HG03558 (cell line): ENCODE data around the gene CNTNAP5.

Source experiments
- ATAC-seq: cut with Tn5 transposase; IDR thresholded peaks from one replicate; pipeline ENCODE4 v1.9.1; 2021; ENCODE audit warnings: moderate number of reproducible peaks; ENCODE audit not compliant: unreplicated experiment; ENCODE audit errors: extremely low read depth

CNTNAP5 gene

DNA sequence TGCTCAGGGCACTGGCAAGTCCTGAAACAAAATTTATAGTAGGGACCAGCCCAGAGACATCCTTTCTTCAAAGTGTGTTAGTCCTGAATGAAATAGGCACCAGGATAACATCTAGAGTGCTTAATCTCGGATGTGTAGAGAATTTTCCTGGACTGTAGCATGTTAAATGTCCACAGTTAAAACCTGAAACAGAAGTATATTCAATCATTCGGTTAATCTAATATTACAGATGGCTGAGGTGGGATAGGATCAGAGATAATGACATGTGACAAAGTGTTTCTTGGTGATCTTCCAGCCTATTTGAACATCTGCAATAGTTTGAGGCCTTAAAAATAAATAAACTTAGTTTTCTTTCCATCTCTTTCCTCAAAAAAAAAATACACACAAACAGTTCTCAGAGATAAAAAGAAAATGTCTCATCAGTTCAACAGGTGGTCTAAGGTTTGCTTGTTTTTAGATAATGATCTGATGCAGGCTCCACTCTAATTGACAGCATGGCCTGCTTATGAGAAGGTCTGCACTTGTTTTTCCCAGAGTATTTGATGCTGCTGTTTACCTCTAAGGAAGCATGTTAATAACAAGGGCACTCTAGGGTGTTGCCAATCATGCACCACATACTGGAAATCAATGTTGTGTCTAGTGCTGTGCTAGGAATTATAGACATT, 25.9 kb downstream of the CNTNAP5 start:
- no peak for ATAC-seq

DNA sequence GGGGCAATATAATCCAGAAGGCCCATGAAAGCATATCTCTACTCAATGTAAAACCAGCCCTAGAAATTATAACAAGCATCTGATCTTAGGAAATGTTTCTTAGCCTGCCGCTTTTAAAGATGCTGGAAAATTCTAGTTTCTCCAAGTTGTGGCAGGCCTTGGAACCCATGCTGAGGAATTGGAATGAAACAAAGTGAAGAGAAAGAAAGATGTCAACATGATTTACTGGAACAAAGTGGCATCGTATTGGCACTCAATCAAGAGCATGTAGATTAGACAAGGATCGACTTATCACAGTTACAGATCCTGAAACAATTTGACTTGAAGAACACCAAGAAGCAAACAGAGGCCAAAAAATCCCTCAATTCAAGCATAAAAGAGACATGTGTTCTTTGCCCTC, 28.7 kb downstream of the CNTNAP5 start:
- ATAC-seq, result no peak

DNA sequence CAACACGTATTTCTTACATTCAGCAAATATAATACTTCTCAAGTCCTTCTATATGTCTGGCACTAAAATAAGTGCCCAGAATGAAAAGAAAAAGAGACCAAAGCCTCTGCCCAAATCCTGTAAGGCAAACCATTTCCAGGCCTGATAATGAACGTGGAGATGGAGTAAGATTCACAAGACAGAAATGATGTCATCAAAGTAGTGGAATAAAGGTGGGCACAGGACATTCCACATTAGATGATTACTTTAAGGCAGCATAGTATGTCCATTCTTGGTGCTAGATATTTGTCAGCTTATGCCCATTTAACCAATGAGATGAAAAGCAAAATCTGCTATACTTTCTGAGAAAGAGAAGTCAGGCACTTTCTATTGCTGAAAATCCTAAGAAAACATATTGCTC, 38.5 kb downstream of the CNTNAP5 start:
- ATAC-seq, result no peak

DNA sequence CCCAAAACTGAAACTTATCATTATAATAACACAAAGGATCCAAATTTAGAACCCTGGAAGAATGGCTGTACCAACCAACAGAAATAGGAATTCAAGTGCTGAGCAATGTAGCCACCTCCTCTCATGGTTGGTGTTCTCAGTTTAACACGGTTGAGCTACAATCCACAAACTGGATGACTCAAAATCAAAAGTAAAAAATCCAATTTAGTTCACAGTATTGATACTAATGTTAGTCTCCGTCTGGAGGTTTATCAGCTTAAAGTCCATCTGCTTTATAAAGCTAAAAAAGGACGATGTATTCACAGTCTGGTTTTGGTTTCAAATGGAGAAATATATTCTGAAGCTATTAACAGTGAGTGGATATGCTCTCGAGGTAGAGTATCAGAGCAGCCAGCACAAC, 40.5 kb downstream of the CNTNAP5 start:
- ATAC-seq, result no peak

DNA sequence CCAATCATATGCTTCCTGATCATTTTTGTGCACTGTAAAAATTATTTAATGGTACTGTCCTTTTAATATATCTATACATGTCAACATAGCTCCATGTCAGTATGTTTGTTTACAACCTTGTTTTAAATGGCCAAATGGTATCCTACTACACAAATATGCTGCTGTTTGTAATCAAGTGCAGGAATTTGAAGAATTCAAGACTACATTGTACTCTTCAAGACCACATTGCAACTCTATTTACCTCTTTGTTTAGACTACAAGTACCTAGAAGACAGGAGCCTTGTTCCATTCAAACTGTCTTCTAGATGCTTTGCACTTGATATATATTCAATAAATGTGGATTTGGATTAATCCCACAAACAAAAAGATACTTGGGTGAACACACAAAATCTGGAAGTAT, 41.7 kb downstream of the CNTNAP5 start:
- no peak for ATAC-seq

DNA sequence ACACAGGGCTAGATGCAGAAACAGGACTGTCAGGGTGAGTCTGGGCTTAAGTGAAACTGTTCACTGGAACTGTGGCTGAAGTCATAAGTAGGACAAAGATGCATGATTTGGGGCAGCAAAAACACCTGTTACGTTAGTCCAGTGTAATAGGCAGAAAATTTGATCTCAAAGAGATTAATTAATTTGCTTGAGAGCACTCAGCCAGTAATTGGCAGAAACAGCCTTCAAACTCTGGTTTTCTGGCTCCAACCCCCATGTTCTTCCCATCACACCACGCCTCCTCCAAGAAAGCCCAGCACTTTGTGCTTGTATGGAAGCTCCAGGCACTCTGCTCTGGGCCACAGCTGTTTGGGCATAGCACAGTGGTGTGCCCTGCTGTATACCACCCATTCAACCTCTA, 54.0 kb downstream of the CNTNAP5 start:
- ATAC-seq, result no peak

DNA sequence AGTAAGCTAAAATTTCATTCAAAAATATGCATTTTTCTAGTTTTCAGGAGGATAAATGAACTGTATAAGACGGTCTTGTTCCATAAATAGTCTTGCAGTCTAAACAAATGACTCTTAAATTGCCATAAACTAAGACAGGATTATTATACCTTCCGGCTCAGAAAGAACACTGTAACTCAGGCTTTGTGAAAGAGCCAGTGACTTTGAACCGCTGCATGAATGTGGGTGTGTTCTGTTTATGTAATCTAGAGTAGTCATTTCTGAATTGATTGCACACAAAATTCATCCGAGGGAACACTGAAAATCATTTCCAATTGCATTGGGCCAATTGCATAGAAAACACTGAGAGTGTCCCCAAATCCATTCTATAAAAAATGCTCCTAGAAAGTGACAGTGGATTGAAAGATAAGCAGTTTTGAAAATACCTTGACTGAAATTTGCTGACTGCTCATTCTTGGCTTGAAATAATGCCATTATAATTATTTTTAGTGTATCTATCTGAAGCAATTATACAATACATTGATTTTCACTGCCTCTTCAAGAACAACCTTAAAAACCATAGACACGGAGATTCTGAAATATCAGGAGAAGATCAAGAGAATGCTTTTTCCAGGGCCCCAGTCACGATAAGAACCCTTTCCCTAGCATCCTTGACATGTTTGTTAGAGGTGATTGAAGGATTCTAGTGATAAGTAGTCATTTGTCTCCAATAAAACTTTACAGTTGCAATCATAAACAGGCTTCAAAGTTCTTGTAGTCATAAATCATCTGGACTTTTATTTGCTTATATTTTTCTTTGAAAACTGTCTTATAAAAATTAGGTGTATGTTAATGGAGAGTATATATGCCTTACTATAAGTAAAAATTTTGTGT, 55.4 kb downstream of the CNTNAP5 start:
- no peak for ATAC-seq

DNA sequence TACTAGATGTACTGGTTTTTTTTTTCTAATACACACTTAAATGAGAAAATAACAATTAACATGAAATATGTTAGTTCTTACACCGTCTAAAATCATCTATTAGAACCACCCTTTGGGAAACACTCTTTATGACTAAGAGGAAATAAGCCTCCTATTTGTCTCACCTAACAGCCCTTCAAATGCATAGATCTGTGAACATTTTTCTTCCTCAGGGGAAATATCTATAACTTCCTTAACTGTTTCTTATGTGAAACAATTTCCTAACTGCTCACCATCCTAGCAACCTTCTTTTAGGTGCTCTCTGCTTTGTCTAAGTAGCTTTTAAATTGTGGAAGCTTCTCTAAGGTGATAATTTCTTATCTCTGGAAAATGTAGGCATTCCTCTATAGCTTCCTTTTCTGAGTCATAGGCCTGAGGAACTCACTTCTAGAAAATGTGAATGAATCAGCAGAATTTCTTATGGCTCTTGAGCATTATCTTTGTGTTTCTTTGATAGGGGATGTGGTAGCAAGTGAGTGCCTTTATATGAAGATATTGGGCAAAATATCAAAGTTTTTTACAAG, 56.1 kb downstream of the CNTNAP5 start:
- no peak for ATAC-seq

DNA sequence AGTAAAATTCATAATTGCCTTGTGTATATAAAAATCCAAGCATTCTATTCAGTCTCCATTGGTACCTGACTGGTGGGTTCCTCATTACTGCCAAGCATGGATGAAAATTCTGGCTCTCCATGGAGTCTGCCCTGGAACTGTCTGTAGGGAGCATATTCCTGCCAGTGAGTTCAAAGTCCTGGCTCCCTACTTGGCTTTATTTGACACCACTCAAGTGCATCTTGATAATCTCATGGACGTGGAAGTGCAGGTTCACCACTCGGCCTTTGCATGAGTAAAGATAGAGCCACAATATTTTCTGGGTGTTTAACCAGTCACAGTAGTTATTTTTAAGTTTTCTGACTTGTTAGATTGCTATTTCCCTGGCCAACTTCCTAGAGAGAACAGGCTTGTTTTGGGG, 63.5 kb downstream of the CNTNAP5 start:
- ATAC-seq, result no peak

DNA sequence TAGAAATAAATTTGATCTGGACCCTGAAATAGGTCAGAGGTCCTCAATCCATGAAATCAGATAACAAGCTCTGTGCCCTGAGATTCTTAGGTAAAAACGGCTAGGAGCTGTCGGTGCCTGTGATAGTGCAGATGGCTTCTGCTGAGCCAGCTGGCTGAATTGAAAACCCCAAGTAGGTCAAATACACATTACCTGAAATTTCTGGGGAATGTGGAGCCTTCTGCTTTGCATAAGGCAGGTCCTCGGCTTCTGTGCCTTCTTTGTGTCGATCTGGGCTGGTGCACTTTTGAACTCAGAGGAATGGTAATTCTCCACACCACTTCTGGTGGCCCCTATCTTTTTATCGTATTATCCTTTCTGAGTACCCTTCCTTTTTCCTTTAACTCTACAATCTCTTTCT, 66.6 kb downstream of the CNTNAP5 start:
- no peak for ATAC-seq

DNA sequence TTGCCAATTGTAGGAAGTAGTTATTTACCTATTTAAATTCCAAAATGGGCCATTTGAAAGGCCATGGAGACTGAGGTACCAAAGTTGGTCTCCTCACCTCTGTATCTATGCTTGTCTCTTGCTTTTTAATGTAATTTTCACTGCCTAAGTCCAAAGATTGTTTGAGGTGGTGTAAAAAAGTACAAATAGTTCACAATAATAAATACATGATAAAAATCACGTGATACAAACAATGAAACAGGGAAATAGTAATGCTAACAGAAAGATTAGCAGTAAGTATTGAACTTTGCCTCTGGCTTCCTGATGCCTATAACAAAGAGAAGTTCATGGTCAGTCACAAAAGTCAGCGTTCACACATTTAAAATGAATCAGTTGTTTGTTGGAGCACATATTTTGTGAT, 67.6 kb downstream of the CNTNAP5 start:
- ATAC-seq, result no peak

DNA sequence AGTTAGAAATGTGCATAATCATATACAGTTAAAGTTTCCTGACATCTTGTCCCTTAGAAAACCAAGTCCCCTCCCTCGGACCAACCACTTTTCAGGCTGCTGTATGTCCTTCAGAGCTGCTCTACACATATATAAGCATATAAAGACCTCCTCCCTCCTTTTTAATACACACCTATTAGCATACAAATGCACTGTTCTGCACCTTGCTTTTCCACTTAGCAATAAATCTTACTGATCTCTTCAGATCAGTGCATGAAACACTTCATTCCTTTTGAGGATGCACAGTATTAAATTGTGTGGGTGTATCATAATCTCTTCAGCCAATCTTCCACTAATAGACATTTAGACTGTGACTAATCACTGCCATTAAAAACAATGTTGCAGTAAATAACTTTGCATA, 79.8 kb downstream of the CNTNAP5 start:
- no peak for ATAC-seq

DNA sequence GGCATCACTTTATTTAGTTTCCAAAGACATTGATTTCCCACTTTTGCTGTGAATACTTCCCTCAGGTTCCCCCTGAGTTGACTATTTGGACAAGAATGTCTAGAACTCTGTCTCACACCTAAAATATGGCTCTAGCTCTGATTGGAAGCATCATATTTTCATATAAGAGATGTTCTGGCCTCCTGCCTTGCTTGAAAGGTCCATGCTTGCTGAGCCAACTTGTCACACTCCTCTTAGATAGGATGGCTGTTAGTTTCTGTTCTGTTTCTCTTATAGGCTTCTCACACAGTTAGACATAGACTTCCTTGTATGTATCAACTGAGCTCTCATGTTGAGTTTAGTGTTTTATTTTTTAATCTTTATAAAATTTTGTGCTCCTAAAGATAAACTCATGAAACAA, 87.1 kb downstream of the CNTNAP5 start:
- no peak for ATAC-seq

DNA sequence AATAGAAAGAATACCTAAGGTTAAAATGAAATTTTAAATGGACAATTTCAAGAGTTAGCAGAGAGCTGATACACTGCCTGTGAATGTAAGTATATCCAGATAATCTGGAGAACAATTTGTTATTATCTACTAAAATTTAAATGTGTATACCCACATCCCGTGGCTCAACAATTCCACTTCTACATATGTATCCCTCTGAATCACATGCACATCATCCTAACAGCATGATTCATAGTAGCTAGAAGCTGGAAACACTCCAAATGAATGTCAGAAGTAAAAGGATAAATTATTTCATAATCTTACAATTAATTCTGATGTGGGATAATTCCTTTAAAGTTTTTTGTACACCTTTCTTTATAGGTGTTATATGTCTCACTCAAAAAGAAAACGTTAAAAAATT, 87.9 kb downstream of the CNTNAP5 start:
- ATAC-seq, result no peak

DNA sequence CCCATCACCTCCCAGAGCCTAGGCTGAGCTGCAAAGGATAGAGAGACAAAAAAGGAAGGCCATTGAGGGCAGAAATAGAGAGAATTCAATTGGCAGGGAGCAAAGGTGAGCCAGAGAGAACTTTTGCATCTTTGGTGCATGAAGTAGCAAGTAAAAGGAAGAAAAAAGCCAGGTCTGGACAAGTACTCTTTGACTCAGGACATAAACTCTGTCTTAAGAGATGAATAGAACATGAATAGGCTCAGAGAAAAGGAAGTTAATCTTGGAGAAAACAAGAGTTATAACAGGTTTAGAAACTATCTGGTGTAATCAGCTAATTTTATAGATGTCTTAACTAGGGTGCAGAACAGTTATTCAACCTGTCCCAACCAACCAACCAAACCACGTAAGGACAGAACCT, 95.2 kb downstream of the CNTNAP5 start:
- ATAC-seq, result no peak

DNA sequence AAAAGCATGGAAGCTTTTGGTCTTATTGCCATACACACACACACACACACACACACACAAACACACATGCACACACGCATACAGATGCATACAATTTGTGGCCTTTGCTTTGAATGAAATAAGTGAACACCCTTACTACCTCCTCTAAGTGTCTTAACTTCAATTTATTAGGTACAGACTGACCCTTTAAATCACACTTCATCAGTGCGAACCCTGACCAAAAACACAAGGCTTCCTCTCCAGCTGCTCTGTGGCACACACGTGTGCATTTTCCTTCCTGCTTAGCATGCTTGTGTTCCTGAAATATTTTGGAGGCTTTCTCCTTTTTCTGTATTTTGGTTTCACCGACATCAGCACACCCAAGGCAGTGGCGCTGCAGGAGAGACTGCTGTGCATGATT, 96.0 kb downstream of the CNTNAP5 start:
- no peak for ATAC-seq

DNA sequence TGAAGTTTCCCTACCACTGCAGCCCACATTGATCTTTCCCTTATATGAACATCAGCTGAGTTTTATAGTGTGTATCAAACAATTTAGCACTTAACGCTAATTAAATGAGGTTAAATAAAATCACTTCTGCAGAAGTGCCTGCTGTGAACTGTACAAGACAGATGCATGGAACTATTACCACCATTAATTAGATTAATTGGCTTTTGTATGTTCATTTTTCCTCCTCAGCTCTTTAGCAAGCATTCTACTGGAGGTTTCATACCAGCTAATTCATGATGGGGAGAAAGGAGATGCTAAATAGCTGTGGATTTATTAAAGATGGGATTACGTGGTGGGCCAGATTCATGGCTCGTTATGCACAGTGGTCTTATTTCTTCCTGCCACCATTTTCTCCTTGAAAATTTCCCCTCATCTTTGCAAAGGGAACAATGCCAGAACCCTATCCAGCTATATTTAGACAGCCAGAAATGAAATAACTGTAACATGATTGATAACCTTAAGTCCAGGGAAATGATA, 96.7 kb downstream of the CNTNAP5 start:
- ATAC-seq, result no peak

DNA sequence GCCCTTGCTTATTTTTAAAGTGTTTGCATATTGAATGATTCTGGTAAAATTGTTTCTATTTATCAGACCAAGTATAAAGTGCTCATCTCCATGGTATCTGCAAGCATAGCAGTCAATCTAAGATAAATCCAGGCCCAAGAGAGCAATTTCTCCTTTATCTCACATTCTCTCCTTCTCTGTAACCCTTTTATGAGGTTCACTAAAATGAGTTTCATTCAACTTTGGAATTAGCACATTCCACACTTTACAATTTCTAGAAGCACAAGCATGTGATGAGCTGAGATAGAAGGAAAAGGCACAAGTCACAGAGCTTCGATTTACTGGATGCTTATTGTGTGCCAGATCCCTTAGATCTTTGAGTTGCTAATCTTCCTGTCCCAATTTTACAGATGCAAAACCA, 97.3 kb downstream of the CNTNAP5 start:
- ATAC-seq, result no peak

DNA sequence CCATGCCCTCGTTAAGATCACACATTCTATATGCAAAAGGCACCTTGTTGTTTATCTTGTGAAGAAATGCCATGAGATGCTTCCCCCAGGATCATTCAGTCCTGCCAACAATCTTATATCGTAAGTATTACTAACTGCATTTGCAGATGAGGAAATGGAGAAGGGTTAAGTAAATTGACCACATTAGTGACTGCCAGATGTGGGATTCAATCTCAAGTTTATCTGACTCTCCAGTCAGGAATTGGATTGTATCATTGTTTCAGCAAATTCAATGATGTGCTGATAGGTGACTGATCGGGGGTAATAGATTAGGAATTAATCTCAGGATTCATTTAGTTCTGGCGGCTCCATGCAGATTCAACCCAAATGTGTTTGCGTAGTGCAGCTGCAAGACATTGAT, 106.2 kb downstream of the CNTNAP5 start:
- no peak for ATAC-seq

DNA sequence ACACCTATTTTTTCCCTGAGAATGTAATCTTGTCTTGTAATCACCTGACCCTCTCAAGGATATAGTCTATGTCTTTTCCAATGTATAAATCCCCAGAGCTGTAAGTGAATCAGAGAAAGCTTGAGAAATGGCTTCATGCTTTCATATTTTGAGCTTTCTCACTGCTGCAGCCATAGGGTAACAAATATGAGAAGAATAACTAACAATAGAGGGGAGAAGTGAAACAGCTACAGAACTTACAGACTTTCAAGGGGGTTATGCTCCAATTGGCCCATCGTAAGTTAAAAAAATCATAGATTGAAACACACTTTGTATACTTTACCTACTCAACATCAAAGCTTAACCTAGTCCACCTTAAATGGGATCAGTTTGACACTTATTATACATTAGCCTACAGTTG, 111.0 kb downstream of the CNTNAP5 start:
- ATAC-seq, result no peak

DNA sequence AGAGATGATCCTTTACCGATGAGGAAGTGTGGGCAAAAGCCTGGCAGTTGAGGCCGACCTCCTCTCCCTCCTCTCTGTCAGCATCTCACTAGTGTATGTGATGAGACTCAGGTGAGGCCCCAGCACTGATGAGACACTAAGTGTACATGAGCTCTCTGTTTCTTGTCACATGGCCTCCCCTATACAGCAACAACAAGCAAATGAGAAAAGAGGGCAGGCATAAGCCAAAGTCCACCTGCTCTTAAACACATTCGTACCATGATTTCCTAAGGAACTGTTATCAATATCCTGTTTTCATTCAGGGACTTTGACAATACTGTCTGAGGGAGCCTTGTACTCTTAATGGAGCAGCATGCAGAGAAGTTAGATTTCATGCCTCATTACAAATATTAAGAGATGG, 113.0 kb downstream of the CNTNAP5 start:
- ATAC-seq, result no peak
